Stomach (tissue), 4 donors: ENCODE measurements around the gene ACBD3.

ENCODE experiments used
- CTCF ChIP-seq, 7 experiments: fragments of 450-650 bp in 4 of 7; fragments of 200-600 bp in 3 of 7; sonication (generic) in 3 of 7; IDR thresholded peaks; one replicate each; pipeline ENCODE4 v1.5.1; 2016 to 2019; ENCODE audit warnings: antibody characterized with exemption in 7 of 7, control low read depth in 2 of 7, mild to moderate bottlenecking in 1 of 7
- EP300 ChIP-seq: sonication (generic); formaldehyde crosslinking; IDR thresholded peaks from one replicate; pipeline ENCODE4 v1.6.1; 2017; ENCODE audit warnings: antibody characterized with exemption
- POLR2A ChIP-seq, 4 donors: fragments of 450-650 bp; IDR thresholded peaks; one replicate each; pipeline ENCODE4 v1.6.1; 2016; ENCODE audit warnings: antibody characterized with exemption in 4 of 4, control low read depth in 2 of 4, mild to moderate bottlenecking in 1 of 4, moderate library complexity in 1 of 4
- POLR2AphosphoS5 ChIP-seq, 3 donors: sonication (generic); formaldehyde crosslinking; IDR thresholded peaks; one replicate each; pipeline ENCODE4 v1.6.1; 2016; ENCODE audit warnings: antibody characterized with exemption in 3 of 3

GRCh38 chr1:226187380-226187779 lies 839 bp upstream of the ACBD3 start:
- TF ChIP-seq CTCF (IDR thresholded peaks at IDR 0.05) (no peak), POLR2A (IDR thresholded peaks at IDR 0.05) (no peak), POLR2AphosphoS5 (IDR thresholded peaks at IDR 0.05) (no peak), EP300 (no peak)
